ENCODE results near the gene MAP3K4.

DNA sequence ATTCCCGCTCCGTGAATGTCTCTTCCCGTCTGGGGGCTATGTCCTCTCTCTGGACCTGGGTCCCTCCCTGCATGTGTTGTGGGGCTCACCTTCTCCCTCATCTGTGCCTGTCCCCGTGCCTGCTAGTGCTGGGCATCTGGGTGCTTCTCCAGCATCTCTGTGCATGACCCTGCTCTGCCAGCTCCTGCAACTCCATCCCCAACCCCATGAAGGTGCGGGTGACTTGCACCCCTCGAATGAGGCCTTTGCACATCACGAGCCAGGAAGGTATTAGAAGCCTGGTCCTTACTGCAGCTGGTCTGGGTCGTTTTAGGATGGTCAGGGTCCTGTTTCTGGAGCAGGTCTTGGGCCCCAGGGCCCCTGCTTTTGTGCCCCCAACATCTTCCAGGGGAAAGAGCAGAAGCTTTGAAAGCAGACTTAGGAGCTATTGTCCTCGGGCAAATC is 172.6 kb downstream of the MAP3K4 start:
- no peak for TF ChIP-seq ELF4 (CRISPR knock-in tag; IDR thresholded peaks at IDR 0.05; ENCODE audit: low read depth)
- TF ChIP-seq KAT7 (CRISPR knock-in tag; IDR thresholded peaks at IDR 0.05; ENCODE audit: borderline replicate concordance), result no peak
- TF ChIP-seq TEAD4 (CRISPR knock-in tag; IDR thresholded peaks at IDR 0.05), result no peak
- TF ChIP-seq, protein P1, sequence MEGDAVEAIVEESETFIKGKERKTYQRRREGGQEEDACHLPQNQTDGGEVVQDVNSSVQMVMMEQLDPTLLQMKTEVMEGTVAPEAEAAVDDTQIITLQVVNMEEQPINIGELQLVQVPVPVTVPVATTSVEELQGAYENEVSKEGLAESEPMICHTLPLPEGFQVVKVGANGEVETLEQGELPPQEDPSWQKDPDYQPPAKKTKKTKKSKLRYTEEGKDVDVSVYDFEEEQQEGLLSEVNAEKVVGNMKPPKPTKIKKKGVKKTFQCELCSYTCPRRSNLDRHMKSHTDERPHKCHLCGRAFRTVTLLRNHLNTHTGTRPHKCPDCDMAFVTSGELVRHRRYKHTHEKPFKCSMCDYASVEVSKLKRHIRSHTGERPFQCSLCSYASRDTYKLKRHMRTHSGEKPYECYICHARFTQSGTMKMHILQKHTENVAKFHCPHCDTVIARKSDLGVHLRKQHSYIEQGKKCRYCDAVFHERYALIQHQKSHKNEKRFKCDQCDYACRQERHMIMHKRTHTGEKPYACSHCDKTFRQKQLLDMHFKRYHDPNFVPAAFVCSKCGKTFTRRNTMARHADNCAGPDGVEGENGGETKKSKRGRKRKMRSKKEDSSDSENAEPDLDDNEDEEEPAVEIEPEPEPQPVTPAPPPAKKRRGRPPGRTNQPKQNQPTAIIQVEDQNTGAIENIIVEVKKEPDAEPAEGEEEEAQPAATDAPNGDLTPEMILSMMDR (IDR thresholded peaks at IDR 0.05), result no peak
- TF ChIP-seq RELA (CRISPR knock-in tag; IDR thresholded peaks at IDR 0.05; ENCODE audit: borderline replicate concordance), result no peak
- TF ChIP-seq, protein P2, sequence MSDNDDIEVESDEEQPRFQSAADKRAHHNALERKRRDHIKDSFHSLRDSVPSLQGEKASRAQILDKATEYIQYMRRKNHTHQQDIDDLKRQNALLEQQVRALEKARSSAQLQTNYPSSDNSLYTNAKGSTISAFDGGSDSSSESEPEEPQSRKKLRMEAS (CRISPR knock-in tag; IDR thresholded peaks at IDR 0.05), result no peak
- TF ChIP-seq ZBTB21 (CRISPR knock-in tag; IDR thresholded peaks at IDR 0.05; ENCODE audit: borderline replicate concordance), result no peak
- TF ChIP-seq TP53 (CRISPR knock-in tag; IDR thresholded peaks at IDR 0.05), result no peak
- TF ChIP-seq, protein P3, sequence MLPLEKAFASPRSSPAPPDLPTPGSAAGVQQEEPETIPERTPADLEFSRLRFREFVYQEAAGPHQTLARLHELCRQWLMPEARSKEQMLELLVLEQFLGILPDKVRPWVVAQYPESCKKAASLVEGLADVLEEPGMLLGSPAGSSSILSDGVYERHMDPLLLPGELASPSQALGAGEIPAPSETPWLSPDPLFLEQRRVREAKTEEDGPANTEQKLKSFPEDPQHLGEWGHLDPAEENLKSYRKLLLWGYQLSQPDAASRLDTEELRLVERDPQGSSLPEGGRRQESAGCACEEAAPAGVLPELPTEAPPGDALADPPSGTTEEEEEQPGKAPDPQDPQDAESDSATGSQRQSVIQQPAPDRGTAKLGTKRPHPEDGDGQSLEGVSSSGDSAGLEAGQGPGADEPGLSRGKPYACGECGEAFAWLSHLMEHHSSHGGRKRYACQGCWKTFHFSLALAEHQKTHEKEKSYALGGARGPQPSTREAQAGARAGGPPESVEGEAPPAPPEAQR (CRISPR knock-in tag; IDR thresholded peaks at IDR 0.05), result no peak
- TF ChIP-seq ETV6 (CRISPR knock-in tag; IDR thresholded peaks at IDR 0.05), result no peak
- TF ChIP-seq, protein P4, sequence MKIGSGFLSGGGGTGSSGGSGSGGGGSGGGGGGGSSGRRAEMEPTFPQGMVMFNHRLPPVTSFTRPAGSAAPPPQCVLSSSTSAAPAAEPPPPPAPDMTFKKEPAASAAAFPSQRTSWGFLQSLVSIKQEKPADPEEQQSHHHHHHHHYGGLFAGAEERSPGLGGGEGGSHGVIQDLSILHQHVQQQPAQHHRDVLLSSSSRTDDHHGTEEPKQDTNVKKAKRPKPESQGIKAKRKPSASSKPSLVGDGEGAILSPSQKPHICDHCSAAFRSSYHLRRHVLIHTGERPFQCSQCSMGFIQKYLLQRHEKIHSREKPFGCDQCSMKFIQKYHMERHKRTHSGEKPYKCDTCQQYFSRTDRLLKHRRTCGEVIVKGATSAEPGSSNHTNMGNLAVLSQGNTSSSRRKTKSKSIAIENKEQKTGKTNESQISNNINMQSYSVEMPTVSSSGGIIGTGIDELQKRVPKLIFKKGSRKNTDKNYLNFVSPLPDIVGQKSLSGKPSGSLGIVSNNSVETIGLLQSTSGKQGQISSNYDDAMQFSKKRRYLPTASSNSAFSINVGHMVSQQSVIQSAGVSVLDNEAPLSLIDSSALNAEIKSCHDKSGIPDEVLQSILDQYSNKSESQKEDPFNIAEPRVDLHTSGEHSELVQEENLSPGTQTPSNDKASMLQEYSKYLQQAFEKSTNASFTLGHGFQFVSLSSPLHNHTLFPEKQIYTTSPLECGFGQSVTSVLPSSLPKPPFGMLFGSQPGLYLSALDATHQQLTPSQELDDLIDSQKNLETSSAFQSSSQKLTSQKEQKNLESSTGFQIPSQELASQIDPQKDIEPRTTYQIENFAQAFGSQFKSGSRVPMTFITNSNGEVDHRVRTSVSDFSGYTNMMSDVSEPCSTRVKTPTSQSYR (CRISPR knock-in tag; IDR thresholded peaks at IDR 0.05), result no peak
- no peak for TF ChIP-seq FOXJ3 (CRISPR knock-in tag; IDR thresholded peaks at IDR 0.05; ENCODE audit: borderline replicate concordance)

Measured in WTC11 (cell line).